NCI-H2196 treated with DMSO at 0.1 percent for 48 hours (cell line): ENCODE data around the gene TEX36.
A peak's percentile ranks its signal among the peaks of the same experiment; 100 is the strongest.
"Not testable (repeated sequence)": the region's sequence is repeated elsewhere in the genome, so short reads cannot be mapped to it uniquely, and the experiment has no call there.

Experiments used
- DNase-seq: peaks from one replicate; lab custom pipeline; 2025; ENCODE audit not compliant: unreplicated experiment; lab: John Stamatoyannopoulos, UW

TEX36 gene, protein sequence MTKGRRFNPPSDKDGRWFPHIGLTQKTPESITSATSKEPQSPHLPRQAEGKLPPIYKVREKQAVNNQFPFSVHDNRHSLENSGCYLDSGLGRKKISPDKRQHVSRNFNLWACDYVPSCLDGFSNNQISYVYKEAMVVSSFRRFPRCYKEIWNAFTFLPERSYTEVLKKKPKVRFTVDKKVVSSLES

DNA sequence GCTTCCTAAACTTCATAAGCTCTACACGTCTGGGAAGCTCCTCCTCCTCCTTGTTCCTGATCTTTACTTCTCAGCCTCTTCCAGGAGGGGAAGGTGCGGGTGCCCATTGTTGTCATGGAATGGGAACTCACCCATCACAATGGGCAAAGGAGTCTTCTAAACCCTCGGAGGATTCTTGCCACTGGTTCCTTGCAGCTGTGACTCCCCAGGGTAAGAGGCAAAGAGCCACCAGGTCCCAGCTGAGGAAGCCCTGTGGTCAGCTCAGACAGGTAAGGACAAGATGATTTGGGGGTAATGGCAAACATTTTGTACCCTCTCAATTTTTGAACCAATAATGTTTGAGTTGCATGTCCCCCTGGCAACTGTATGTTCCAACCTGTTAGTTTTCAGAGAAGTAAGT lies at the start of gene TEX36:
TEX36 (minus strand) TSS at position 101 of the 400 bp plus-strand sequence. CDS start 174 bp downstream, outside the sequence.
- DNase-seq: no peak

DNA sequence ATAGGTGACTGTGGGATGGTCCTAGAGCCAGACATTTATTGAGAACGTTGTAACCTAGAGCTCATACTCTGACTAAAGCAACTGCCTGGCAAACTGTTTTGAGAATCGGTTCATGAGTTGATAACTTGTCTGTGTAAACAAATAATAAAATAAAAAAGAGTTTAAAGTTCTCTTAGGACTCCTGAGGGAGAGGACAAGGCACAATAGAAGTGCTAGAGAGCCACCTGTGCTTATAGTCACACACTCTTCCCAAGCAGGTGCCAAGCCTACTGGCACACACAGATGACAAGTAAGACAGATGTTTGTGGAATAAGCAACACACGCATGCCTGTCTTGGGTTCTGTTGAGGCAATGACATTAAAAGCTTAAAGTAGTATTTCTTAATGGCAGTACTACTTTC lies 44.5 kb upstream of the TEX36 start:
- no peak for DNase-seq

DNA sequence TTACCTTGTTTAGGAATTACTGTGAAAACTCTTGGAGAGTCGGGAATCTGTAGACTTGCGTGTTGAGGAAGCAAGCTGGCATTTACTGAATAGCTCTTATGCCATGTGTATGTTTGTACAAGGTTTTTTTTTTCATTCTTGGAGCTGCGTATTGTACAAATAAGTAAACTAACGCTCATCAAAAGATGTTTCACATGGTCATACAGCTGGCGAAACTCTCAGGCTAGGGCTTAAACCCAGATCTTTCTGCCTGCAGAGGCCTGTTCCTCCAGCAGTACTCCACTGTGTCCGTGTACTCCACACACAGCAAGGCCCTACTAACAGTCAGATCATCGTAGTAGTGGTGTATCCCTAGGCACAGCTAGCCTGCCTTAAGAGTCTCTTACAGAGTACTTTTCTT lies 44.0 kb upstream of the TEX36 start:
- no peak for DNase-seq

DNA sequence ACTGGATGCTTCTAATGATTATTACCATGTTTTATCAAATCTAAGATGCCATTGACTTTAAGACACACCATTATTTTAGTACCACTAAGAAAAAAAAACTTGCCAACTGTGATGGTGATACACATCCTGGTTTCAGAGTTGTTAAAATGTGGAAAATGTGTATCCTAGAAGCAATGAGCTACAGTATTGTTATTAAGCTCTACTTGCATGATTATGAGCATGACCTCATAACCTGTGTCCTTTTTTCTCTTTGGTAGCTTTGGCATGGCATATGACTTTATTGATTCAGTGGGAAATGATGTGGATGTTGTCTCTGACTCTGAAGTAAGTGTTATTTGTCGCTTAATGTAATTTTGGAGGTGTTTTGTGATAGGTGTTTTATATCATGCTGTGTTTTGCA lies 39.8 kb upstream of the TEX36 start:
- DNase-seq: no peak

DNA sequence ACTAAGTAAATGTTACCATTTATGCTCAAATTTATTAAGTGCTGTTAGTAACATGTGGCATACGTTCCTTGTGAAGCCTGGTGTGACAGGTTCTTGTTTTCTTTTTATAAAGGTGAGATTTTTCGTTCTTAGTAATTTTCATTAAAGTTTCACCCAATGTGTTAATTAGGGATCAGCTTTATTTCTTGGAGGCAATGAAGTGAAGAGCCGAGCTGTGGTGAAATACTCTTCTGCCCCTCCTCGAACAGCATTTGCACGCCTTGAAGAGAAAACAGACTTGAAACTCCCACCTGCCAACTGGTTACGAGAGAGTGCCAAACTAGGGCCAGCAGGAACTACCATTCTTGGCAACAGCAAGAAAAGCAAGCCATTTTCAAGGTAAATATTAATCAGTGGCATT lies 38.1 kb upstream of the TEX36 start:
- no peak for DNase-seq

DNA sequence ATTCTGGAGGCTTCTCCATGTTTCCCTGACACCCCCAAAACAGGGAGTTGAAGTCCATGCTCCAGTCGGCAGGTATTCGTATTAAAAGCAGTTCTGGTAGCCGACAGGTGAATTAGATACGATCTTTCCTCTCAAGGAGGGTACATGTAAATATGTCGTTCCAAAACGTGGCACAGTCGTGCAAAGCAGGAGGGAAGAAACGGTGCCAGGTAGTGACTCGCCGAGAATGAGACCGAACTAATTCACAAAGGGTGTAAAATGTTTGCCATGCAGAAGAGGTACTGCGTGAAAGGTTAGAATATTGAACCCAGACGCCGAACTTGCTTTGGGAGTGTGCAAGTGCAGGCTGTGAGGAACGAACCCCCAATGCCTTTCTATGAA lies 37.0 kb upstream of the TEX36 start:
- DNase-seq: no peak

DNA sequence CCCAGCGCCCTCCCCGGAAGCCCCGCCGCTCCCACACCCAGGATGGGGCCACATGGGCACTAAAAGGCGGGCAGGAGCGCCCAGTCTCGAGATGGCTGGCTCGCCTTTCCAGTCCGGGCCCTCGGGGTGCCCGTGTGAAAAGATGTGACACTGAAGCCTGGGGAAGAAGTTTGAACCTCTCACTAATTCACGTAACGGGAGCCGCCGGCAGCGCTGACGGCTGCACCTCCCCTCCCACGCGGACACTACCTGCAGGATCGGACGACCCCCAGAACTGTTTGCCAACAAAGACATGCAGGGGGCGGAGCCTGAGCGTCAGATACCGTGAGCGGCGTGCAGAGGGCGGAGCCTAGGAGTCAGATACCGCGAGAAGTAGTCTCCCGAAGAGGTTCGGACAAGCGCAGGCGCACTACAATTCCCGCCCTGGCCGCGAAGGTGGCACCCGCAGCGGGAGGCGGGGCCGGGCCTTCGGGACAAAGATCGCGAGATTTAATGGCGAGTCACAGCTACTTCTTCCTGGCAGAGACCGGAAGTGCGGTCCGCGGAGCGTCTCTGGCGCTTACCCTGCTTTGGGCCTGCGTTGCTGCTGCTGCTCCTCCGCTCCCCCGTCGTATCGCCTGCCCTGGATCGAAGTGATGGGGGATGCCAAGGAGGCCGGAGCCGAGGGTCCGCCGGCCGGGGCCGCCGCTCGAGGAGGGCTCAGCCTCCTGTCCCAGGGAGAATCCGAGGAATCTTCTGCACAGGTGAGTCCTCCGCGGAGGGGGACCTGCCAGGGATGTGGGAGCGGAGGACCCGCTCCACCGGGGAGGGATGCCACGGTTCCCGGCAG lies 36.4 kb upstream of the TEX36 start, which contains the start of gene EDRF1:
EDRF1 (plus strand) TSS at position 537 of the 829 bp plus-strand sequence; CDS start at position 636, 99 bp downstream.
- peak; percentile 83 for DNase-seq

DNA sequence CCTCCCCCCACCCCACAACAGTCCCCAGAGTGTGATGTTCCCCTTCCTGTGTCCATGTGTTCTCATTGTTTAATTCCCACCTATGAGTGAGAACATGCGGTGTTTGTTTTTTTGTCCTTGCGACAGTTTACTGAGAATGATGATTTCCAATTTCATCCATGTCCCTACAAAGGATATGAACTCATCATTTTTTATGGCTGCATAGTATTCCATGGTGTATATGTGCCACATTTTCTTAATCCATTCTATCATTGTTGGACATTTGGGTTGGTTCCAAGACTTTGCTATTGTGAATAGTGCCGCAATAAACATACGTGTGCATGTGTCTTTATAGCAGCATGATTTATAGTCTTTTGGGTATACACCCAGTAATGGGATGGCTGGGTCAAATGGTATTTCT lies 31.8 kb upstream of the TEX36 start:
- not testable (repeated sequence) for DNase-seq

DNA sequence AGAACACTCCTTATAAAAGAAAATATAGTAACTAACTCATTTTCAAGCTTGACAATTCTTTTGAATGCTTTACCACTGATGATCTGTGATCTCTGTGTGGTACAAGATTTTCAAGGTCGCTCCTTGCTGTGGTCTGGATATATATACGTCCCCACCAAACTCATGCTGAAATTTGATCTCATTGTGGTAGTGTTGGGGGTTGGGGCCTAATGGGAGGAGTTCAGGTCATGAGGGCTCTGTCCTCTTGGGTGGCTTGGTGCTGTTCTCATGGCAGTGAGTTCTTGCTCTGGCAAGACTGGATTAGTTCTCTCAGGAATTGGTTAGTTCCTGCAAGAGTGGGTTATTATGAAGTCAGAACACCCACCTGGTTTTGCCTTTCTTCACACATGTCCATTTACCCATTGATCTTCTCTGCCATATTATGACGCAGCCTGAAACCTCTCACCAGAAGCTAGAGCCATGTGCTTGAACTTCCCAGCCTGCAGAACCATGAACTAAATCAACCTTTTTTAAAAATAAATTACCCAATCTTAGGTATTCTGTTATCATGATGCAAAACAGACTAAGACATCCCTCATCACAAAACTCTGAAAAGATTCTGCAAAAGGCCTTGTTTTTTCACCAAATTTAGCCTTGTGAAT lies 28.3 kb upstream of the TEX36 start:
- DNase-seq: no peak

DNA sequence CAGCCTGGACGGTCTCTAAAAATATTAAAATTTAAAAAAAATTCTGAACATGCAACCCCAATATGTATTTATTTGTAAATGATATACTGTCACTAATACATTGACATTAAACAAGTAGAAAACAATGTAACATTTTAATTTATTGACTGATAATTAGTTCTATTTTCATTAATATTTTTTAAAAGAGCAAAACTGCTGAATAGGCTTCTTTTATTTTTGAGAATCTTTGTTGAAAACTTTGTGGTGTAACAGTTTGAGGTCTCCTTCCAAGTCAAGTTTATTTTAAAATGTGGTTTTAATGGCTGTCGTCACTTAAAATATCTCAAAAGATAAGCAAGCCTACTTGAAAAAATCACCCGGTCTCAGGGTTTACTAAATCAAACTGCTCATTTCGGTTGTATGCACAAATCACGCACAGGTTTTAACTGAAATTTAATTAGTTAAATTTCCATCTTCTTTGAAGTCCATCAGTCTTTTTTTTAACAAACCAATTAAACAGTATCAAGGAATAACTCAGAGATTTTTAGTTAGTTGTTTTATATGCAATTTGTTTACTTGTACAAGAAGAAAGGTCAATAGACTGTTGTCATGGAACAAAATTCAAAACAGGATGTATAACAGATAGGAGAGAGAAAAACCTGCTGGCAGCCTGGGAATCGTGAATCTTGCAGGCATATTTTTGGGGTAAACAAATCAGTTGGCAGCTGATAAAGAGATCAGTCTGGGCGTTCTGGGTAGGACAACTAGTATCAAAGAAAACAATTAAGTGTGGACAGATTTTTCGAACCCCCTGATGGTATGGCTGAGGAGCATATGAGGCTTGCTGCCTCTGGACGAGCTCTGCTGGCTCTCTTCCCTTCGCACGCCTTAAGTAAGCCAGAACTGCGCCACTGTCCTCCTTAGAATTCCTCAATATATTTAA lies 26.9 kb upstream of the TEX36 start:
- DNase-seq: no peak

DNA sequence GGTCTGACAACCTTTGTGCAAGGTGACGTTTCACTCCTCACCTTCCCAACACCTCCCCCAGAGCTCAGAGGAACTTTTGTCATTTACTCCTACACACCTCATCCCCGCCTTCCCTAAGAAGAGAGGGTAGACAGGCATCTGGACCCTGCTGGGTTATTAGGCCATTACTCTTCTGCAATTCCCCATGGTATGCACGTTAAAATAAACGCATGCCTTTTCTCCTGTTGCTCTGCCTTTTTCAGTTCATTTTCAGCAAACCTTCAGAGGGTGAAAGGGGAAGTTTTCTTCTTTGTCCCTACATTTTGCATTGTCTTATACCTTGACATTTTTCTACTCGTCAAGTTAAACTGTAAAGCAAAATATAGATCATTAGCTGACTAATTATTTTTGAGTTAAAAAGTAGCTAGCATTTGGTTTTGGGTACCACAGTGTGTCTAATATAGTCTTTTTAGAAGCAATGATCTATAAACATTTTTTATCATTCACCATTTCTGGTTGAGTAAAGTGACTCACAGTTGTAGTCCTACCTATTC lies 26.1 kb upstream of the TEX36 start:
- DNase-seq: no peak

DNA sequence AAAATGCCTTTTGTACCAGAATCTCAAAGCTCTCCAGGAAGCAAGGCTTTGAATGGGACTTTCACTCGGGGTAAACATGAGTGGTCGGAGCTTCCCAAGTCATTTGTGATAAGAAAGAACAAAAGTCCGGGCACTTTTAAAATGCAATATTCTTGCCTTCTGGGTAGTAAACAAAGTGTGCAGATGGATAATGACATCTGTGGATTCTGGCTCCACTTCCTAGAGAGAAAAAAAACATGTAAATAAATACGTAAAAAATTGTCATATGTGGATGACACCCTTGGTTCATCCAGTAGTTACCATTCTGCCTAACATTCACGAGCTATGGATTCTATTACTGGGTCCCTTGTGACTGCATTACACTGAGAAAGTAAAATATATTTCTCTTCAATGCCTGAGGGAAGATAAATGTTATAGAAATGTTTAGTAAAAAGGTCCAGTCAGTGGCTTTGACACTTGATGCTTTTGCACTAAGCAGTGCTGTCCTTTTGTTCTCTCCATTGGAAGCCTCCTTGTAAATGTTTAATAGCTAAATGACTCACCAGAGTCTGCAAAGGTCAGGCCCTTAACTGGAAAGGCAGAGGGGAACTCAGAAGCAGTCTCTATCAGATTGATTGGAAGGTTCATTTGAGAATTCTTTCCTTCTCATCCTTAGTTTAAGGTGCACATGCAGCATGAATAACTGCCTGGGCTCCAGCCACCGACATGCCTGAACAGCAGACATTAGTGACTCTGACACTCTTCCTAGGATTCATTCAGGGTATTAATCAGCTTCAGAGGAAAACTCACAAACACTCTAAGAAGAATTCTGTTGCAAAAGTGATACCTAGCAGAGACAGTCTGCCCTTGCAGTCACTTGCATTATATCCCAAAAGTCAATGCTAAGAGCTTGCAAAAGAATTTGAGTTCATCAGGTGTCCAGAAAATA lies 24.8 kb upstream of the TEX36 start:
- DNase-seq: no peak

DNA sequence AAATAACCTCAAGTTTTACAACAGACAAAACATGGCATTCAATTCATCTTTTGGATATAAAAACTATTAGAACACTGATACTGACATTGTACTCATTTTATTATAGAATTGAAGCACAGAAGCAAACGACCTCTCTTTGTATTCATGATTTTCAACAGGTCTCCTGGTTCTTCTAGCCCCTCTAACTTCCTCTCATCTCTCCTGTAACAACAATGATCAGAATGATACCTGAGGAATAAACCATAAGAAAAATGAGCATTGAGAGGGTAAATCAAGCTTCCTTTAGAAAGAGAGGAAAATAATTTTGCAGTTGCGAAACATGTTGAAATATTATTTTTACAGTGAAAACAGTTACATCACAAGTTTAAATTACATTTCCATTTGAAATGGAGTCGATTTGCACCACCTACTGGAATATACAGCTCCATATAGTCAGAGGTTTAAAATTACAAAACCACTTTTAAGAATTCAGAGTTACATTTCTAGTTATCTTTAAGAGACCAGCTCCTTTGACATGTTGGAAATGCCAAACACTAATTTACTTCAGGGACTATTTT lies 17.5 kb upstream of the TEX36 start:
- DNase-seq: no peak

DNA sequence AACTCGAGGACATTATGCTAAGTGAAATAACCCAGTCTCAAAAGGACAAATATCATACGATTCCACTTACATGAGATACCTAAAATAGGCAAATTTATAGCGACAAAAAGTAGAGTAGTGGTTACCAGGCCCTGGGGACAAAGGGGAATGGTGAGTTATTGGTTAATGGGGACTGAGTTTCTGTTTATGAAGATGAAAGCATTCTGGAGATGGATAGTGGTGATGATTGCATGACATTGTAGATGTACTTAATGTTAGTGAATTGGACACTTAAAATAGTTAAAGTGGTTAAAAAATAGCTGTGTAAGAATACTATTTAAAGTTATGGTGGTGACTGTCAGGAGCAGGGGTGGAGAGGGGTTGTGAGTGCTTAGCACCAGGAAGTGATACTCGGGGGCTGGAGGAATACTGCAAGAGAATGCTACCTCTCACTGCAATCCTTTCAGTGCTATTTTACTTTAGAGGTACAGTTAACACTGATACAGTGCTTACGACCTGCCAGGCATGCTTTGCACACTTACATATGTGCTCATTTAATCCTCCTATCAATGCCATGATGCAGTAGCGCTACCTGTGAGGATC lies 16.7 kb upstream of the TEX36 start:
- no peak for DNase-seq

DNA sequence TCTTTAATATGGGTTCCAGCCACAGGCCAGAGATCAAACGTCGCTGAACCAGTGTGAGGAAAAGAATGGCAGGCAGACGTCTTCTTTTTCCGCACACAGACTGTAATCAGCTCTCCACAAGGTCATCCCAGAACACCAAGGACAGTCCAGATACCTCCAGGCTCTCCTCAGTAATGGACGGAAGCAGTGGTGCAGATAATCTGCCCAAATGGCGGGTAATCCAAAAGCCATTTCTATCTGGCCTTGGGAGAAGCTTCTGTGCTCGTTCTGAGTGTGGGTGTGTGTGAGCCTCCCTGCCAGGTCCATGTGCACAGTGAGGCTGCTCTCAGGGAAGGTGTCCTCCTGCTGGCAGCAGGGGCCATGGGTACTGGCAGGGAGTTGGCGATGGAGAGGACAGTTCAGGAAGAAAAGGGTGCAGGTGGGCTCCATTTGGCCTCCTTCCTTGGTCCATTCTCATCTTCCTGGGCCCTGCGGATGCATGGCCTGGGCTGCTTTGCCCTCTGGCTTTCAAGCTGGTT lies 15.6 kb upstream of the TEX36 start:
- DNase-seq: no peak

DNA sequence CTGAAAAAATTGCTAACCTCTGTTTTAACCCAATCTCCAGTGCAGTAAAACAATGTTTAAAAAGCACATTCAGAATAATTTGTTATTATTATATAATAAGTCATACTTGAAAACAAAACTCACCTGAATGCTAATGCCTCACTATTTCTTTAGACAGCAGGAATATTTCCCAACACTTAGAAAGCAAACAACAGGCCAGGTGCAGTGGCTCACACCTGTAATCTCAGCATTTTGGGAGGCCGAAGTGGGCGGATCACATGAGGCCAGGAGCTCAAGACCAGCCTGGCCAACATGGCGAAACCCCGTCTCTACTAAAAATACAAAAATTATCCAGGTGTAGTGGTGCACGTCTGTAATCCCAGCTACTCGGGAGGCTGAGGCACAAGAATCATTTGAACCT lies 13.9 kb upstream of the TEX36 start:
- not testable (repeated sequence) for DNase-seq

DNA sequence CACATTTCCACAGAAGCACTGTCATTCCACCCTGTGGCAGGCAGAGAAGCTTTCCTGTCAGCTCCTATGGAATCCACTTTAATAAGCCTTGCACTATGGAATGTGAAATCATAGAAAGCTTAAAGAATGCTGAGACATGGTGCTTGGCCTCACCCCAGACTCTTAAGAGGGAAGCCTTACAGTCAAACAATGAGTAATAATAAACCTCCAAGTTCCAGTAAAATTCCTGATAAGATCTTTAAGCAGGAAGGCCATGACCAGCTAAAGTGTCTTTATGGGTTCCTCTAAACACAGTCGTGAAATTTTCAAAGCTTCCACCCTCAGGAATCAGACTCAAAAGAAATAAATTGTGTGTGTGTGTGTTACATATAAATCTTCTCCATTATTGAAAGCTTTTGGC lies 11.9 kb upstream of the TEX36 start:
- no peak for DNase-seq

DNA sequence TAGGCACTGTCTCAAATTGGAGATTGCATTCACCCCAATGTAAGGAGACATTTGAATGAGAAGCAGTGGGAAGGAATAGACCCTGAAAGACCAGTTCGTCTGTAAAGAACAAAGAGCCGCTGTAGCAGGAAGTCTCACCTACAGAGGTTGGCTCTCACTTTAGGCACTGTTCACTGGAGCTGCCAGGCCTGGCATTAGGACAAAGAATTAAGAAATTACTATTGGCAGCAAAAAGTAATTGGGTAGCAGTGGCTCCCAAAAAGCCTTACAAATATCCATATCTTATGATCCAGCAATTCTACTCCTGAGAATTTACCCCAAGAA lies 10.5 kb upstream of the TEX36 start:
- no peak for DNase-seq
